Bronchial epithelial cell (primary cell): ENCODE data around the gene ABCE1. TPM values are rescaled to one million over a fixed set of nuclear protein-coding genes. Genes with fewer than 3 reads are reported as not detected.

Source experiments
- DNase-seq: peaks from one replicate; pipeline ENCODE4 v3.0.0-alpha.2; 2010; ENCODE audit warnings: low read depth
- FAIRE-seq: peaks from 2 replicates; lab custom pipeline; 2011; peaks lifted over from hg19 to GRCh38; lab: Jason Lieb, UNC
- H3K27me3 ChIP-seq: 2 replicates; pipeline ENCODE4 v1.5.1; 2011; ENCODE audit warnings: low read length; ENCODE audit not compliant: control insufficient read depth, insufficient read depth
- H3K36me3 ChIP-seq: 2 replicates; pipeline ENCODE4 v1.5.1; 2011; ENCODE audit warnings: low read length; ENCODE audit not compliant: control insufficient read depth, insufficient read depth
- H3K4me3 ChIP-seq: 2 replicates; pipeline ENCODE4 v1.5.1; 2011; ENCODE audit warnings: mild to moderate bottlenecking, low read depth, low read length, control low read depth
- CTCF ChIP-seq: IDR thresholded peaks from 2 replicates; pipeline ENCODE4 v1.5.1; 2011; ENCODE audit warnings: mild to moderate bottlenecking, moderate library complexity, low read length, control low read depth, inconsistent platforms; ENCODE audit not compliant: insufficient read depth, severe bottlenecking
- total RNA-seq: library from RNA; depleted of rRNA; stranded (reverse); fragments of >200 nt; gene quantifications from 2 replicates; pipeline ENCODE4 v1.2.1, GENCODE V29; 2014

ABCE1 gene
- total RNA-seq, 1 donor from 2014 or later = 186 TPM

GRCh38 chr4:145098675-145099037, 545 bp downstream of the ABCE1 start:
- no peak for TF ChIP-seq CTCF
- H3K36me3 ChIP-seq = peaks cover 5% of the 10 kb centered on the region
- DNase-seq = peak; percentile 74
- FAIRE-seq = no peak
- H3K27me3 ChIP-seq = no peaks in the 10 kb centered on the region
- peak overlapping the region; percentile 59 for H3K4me3 ChIP-seq

- TF ChIP-seq CTCF = no peak
- Histone ChIP-seq H3K36me3 (peaks cover 4% of the 10 kb centered on the region), H3K4me3 (peak overlapping the region; percentile 59), H3K27me3 (no peaks in the 10 kb centered on the region)
- peak; percentile 17 for DNase-seq
- no peak for FAIRE-seq
Observed at GRCh38 chr4:145099653-145100052, 1.5 kb downstream of the ABCE1 start.

GRCh38 chr4:145101091-145101490, 3.0 kb downstream of the ABCE1 start:
- no peaks in the 10 kb centered on the region for H3K27me3 ChIP-seq
- DNase-seq (no peak), FAIRE-seq (no peak)
- H3K36me3 ChIP-seq = peaks cover 2% of the 10 kb centered on the region
- TF ChIP-seq CTCF = no peak
- H3K4me3 ChIP-seq = no peak overlapping the region

GRCh38 chr4:145102619-145103018, 4.5 kb downstream of the ABCE1 start:
- no peak for FAIRE-seq
- Histone ChIP-seq H3K27me3 (no peaks in the 10 kb centered on the region), H3K4me3 (no peak overlapping the region), H3K36me3 (peaks cover 2% of the 10 kb centered on the region)
- DNase-seq = no peak
- TF ChIP-seq CTCF = no peak

GRCh38 chr4:145103496-145103895, 5.4 kb downstream of the ABCE1 start:
- FAIRE-seq (no peak), DNase-seq (no peak)
- Histone ChIP-seq H3K4me3 (no peak overlapping the region), H3K36me3 (peaks cover 2% of the 10 kb centered on the region), H3K27me3 (no peaks in the 10 kb centered on the region)
- TF ChIP-seq CTCF = no peak

- H3K27me3 ChIP-seq = no peaks in the 10 kb centered on the region
- TF ChIP-seq CTCF = no peak
- H3K4me3 ChIP-seq = no peak overlapping the region
- no peak for FAIRE-seq
- peaks cover 1% of the 10 kb centered on the region for H3K36me3 ChIP-seq
- DNase-seq = no peak
Observed at GRCh38 chr4:145107126-145107525, 9.0 kb downstream of the ABCE1 start.
